SU-DHL-6 (cell line): ENCODE results near the gene CAPRIN2.

Source experiments
- EZH2phosphoT487 ChIP-seq: fragments of 200-600 bp; sonication (generic), shearing (Covaris generic); conservative IDR thresholded peaks from 2 replicates; pipeline ENCODE4 v1.6.1; 2018; ENCODE audit warnings: mild to moderate bottlenecking, antibody characterized with exemption, low read length, moderate library complexity, mixed read lengths
- TF ChIP-seq, protein P1 (sequence below): fragments of 200-600 bp; sonication (generic); IDR thresholded peaks from one replicate; pipeline ENCODE4 v1.5.1; 2017; ENCODE audit warnings: antibody characterized with exemption, mild to moderate bottlenecking, low read length, moderate library complexity; ENCODE audit not compliant: insufficient read depth, poor library complexity, severe bottlenecking

DNA sequence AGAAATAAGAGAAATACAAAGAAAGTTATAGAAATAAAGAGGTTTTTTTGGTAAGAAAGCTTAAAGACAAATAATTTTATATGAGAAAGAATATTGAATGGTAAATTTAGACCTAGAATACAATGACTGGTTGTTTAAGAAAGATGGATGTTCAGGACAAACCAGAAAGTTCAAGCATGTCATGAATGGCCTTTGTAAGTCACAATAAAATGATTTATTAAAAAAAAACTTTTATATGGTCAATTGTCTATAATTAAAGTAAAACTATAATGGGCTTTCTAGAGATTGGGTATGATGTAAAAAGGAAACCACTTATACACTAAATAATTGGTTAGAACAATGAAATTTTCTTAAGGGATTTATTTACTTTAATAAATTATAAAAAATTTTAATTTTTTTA lies 19.8 kb upstream of the CAPRIN2 start:
- TF ChIP-seq, protein P1, sequence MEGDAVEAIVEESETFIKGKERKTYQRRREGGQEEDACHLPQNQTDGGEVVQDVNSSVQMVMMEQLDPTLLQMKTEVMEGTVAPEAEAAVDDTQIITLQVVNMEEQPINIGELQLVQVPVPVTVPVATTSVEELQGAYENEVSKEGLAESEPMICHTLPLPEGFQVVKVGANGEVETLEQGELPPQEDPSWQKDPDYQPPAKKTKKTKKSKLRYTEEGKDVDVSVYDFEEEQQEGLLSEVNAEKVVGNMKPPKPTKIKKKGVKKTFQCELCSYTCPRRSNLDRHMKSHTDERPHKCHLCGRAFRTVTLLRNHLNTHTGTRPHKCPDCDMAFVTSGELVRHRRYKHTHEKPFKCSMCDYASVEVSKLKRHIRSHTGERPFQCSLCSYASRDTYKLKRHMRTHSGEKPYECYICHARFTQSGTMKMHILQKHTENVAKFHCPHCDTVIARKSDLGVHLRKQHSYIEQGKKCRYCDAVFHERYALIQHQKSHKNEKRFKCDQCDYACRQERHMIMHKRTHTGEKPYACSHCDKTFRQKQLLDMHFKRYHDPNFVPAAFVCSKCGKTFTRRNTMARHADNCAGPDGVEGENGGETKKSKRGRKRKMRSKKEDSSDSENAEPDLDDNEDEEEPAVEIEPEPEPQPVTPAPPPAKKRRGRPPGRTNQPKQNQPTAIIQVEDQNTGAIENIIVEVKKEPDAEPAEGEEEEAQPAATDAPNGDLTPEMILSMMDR: no peak
- no peak for TF ChIP-seq EZH2phosphoT487
